HEK293 (cell line): ENCODE measurements around the gene TIMP2.
"Not testable (repeated sequence)": the region's sequence is repeated elsewhere in the genome, so short reads cannot be mapped to it uniquely, and the experiment has no call there.

Experiments used
- CTCF ChIA-PET: fragments of 350-600 bp; formaldehyde crosslinking; extraction: SDS; loops from one replicate; lab custom pipeline; 2021; ENCODE audit warnings: antibody characterized with exemption; lab: Yijun Ruan, JAX
- POLR2A ChIA-PET: fragments of 300-600 bp; formaldehyde crosslinking; extraction: SDS; loops from one replicate; lab custom pipeline; 2020; ENCODE audit warnings: antibody characterized with exemption, inconsistent platforms; lab: Yijun Ruan, JAX
- H3K27ac ChIP-seq: fragments of 200-500 bp; sonication (Bioruptor generic); 2 replicates; pipeline ENCODE4 v1.5.1; 2014; ENCODE audit warnings: low read depth, low read length, control low read depth, inconsistent platforms; ENCODE audit errors: extremely low read depth
- H3K36me3 ChIP-seq, 2 experiments: fragments of 200-500 bp in 1 of 2; sonication (Bioruptor generic) in 1 of 2; 1 replicate in 1 of 2; 2 replicates in 1 of 2; pipeline ENCODE4 v1.5.1; 2014 to 2017; ENCODE audit warnings: inconsistent platforms in 2 of 2, low read length in 2 of 2; ENCODE audit not compliant: control insufficient read depth in 2 of 2, insufficient read depth in 1 of 2
- H3K4me1 ChIP-seq: fragments of 200-500 bp; sonication (Bioruptor generic); 2 replicates; pipeline ENCODE4 v1.5.1; 2014; ENCODE audit warnings: mild to moderate bottlenecking, low read length, inconsistent platforms; ENCODE audit not compliant: control insufficient read depth, insufficient read depth
- H3K4me3 ChIP-seq: 2 replicates; pipeline ENCODE4 v1.5.1; 2011; ENCODE audit warnings: low read depth, mild to moderate bottlenecking, control low read depth, low read length, moderate library complexity
- H3K9me3 ChIP-seq: fragments of 200-500 bp; sonication (Bioruptor generic); 2 replicates; pipeline ENCODE4 v1.5.1; 2014; ENCODE audit warnings: low read depth, low read length, inconsistent platforms; ENCODE audit not compliant: control insufficient read depth, insufficient read depth
- BCL11A ChIP-seq: fragments of 450-650 bp; formaldehyde crosslinking; IDR thresholded peaks from 2 replicates; pipeline ENCODE4 v1.5.1; 2016; ENCODE audit warnings: low read depth, missing biosample characterization, missing genetic modification characterization
- BCL11B ChIP-seq: fragments of 450-650 bp; formaldehyde crosslinking; IDR thresholded peaks from 2 replicates; pipeline ENCODE4 v1.5.1; 2016; ENCODE audit warnings: low read depth, missing biosample characterization, missing genetic modification characterization
- EGR2 ChIP-seq: fragments of 450-650 bp; formaldehyde crosslinking; IDR thresholded peaks from 2 replicates; pipeline ENCODE4 v1.5.1; 2016; ENCODE audit warnings: low read depth, missing biosample characterization, missing genetic modification characterization
- KLF9 ChIP-seq: fragments of 450-650 bp; formaldehyde crosslinking; IDR thresholded peaks from 2 replicates; pipeline ENCODE4 v1.5.1; 2016; ENCODE audit warnings: missing biosample characterization, missing genetic modification characterization, low read depth
- REPIN1 ChIP-seq: fragments of 450-650 bp; formaldehyde crosslinking; IDR thresholded peaks from 2 replicates; pipeline ENCODE4 v1.5.1; 2017; ENCODE audit warnings: missing biosample characterization, missing genetic modification characterization, low read depth
- ZBTB1 ChIP-seq: fragments of 450-650 bp; formaldehyde crosslinking; IDR thresholded peaks from 2 replicates; pipeline ENCODE4 v1.5.1; 2016; ENCODE audit warnings: missing biosample characterization, missing genetic modification characterization
- ZIC2 ChIP-seq: fragments of 450-650 bp; formaldehyde crosslinking; IDR thresholded peaks from 2 replicates; pipeline ENCODE4 v1.5.1; 2016; ENCODE audit warnings: missing biosample characterization, missing genetic modification characterization
- ZNF274 ChIP-seq, 2 experiments: fragments of 200-500 bp in 1 of 2; fragments of 450-650 bp in 1 of 2; sonication (Bioruptor generic) in 1 of 2; formaldehyde crosslinking in 1 of 2; IDR thresholded peaks; 2 replicates each; pipeline versions ENCODE4 v1.5.1 to v1.6.1; 2014 to 2016; ENCODE audit warnings: borderline replicate concordance in 1 of 2, inconsistent platforms in 1 of 2, low read length in 1 of 2, missing biosample characterization in 1 of 2, missing genetic modification characterization in 1 of 2
- ZNF341 ChIP-seq: fragments of 450-650 bp; formaldehyde crosslinking; IDR thresholded peaks from 2 replicates; pipeline ENCODE4; 2016; ENCODE audit warnings: low read depth, missing biosample characterization, missing genetic modification characterization
- ZNF354C ChIP-seq: fragments of 450-650 bp; formaldehyde crosslinking; IDR thresholded peaks from 2 replicates; pipeline ENCODE4 v1.5.1; 2016; ENCODE audit warnings: missing biosample characterization, missing genetic modification characterization, low read depth, borderline replicate concordance
- ZNF785 ChIP-seq: fragments of 450-650 bp; formaldehyde crosslinking; IDR thresholded peaks from 2 replicates; pipeline ENCODE4 v1.5.1; 2016; ENCODE audit warnings: missing biosample characterization, missing genetic modification characterization
- TF ChIP-seq, protein P1 (sequence below): fragments of 450-650 bp; formaldehyde crosslinking; IDR thresholded peaks from 2 replicates; pipeline ENCODE4 v1.5.1; 2016; ENCODE audit warnings: missing biosample characterization, missing genetic modification characterization

Gene TIMP2

DNA sequence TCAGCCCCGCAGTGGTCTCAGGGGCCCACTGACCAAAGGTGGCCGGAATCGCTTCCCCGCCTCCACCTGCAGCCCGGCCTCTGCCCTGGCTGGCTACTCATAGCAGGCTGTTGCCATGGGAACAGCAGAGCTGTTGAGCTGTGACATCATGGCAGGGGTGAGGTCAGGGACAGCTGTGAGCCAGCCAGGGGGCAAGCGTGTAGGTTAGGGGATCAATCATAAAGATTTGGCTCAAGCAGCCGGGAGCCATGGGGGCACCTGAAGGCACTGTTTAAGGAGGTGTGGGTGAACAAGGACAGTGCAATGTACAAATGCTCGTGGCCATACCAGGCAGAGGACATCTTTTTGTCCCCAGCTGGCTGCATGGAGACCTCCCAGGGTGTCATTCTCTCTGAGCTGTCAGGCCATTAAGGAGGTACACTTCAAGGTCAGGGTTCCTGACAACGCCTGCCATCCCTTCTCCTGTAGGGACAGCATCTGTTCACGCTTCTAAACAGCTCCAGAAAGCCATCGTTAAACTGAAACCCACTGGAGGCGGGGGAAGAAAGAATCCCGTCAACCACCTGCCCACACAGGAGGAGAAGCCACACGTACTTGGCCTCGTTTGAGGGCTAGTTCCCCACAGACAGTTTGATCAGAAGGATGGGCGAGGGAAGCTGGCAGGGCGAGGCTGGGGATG is 21.9 kb downstream of the TIMP2 start, which contains the start of gene CEP295NL (continued):
- TF ChIP-seq EGR2 (tag by site-specific recombination) = peak; percentile 65; the same call in 1 of the 2 replicates

DNA sequence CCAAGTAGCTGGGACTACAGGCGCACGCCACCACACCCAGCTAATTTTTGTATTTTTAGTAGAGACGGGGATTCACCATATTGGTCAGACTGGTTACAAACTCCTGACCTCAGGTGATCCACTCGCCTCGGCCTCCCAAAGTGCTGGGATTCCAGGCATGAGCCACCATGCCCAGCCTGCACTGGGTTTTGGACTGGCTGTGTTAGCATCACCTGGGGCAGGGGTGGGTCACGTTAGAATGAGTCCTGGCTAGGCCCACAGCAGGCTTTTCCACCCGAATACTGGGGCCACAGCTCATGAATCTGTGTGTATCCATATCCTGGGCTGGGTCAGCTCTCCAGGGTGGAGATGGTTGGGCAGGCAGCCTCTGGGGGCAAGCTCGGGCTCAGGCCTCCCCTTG is 23.0 kb downstream of the TIMP2 start:
- H3K27ac ChIP-seq, H3K4me1 ChIP-seq, H3K36me3 ChIP-seq, H3K9me3 ChIP-seq, CTCF ChIA-PET, POLR2A ChIA-PET, H3K4me3 ChIP-seq: not testable (repeated sequence)

DNA sequence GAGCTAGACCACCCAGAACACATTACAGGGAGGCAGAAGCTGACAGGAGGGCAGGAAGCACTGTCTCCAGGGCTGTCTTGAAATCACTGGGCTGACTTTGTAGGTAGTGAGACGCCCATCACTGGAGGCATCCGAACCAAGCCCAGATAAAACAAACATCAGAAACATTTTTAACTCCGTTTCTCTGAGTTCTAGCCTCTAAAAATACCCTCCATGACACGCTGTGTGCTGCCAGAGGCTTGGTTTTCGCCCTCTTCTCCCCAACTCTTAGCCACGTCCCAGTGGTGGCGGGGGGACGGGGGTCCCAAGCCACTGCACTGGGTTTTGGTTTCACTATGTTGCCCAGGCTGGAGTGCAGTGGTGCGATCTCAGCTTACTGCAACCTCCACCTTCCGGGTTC is 23.4 kb downstream of the TIMP2 start:
- TF ChIP-seq BCL11B (tag by site-specific recombination) (no peak), ZNF274 (IDR thresholded peaks at IDR 0.05; ENCODE audit: low read length) (no peak), ZNF274 (tag by site-specific recombination; IDR thresholded peaks at IDR 0.05; ENCODE audit: borderline replicate concordance) (no peak), BCL11A (tag by site-specific recombination) (no peak), ZNF341 (tag by site-specific recombination) (no peak), ZNF785 (tag by site-specific recombination) (no peak)
- Histone ChIP-seq H3K4me1 (no peaks in the 10 kb centered on the region; the same call in 1 of the 2 replicates), H3K4me3 (no peak overlapping the region), H3K36me3 (peaks cover 0 to 4% of the 10 kb centered on the region in 2 experiments; a peak in 1 of 3 replicates), H3K27ac (no peak overlapping the region), H3K9me3 (no peaks in the 10 kb centered on the region)
- ChIA-PET POLR2A (no interaction called here), CTCF (no interaction called here)

DNA sequence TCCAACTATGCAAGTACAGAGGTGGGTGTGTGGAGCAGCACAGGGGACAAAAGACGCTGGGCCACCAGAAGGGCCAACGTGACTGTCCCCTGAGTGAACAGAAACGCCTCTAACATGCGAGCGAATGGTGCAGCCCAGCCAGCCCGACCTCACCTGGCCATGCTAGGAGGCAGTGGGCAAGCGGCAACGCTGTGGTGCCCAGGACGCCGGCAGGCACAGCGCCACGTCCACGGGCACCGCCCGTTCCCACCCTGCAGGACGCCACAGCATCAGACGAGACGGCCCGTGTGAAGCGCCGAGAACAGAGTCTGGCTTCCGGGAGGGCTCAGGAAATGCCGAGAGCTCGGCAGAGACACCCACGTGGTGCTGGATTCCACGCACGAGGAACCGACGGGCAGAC is 24.4 kb downstream of the TIMP2 start:
- CTCF ChIA-PET = interaction anchor here (0.6 to 1.3 kb wide), 2 partner anchors 52 to 59 kb away, joined by 3 to 5 read pairs; no protein-coding TSS in a partner anchor
- Histone ChIP-seq H3K27ac (no peak overlapping the region), H3K36me3 (peaks cover 0 to 4% of the 10 kb centered on the region in 2 experiments; a peak in 1 of 3 replicates)
- TF ChIP-seq, protein P1, sequence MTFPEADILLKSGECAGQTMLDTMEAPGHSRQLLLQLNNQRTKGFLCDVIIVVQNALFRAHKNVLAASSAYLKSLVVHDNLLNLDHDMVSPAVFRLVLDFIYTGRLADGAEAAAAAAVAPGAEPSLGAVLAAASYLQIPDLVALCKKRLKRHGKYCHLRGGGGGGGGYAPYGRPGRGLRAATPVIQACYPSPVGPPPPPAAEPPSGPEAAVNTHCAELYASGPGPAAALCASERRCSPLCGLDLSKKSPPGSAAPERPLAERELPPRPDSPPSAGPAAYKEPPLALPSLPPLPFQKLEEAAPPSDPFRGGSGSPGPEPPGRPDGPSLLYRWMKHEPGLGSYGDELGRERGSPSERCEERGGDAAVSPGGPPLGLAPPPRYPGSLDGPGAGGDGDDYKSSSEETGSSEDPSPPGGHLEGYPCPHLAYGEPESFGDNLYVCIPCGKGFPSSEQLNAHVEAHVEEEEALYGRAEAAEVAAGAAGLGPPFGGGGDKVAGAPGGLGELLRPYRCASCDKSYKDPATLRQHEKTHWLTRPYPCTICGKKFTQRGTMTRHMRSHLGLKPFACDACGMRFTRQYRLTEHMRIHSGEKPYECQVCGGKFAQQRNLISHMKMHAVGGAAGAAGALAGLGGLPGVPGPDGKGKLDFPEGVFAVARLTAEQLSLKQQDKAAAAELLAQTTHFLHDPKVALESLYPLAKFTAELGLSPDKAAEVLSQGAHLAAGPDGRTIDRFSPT (tag by site-specific recombination) = 0 out of 2 replicates have a peak, but pooled peaks have one; percentile 30
- TF ChIP-seq REPIN1 (tag by site-specific recombination) = no peak
- TF ChIP-seq, all 188 proteins: peak for 1
- no peaks in the 10 kb centered on the region; the same call in 1 of the 2 replicates for H3K4me1 ChIP-seq
- H3K4me3 ChIP-seq = no peak overlapping the region
- POLR2A ChIA-PET = no interaction called here
- no peaks in the 10 kb centered on the region for H3K9me3 ChIP-seq

DNA sequence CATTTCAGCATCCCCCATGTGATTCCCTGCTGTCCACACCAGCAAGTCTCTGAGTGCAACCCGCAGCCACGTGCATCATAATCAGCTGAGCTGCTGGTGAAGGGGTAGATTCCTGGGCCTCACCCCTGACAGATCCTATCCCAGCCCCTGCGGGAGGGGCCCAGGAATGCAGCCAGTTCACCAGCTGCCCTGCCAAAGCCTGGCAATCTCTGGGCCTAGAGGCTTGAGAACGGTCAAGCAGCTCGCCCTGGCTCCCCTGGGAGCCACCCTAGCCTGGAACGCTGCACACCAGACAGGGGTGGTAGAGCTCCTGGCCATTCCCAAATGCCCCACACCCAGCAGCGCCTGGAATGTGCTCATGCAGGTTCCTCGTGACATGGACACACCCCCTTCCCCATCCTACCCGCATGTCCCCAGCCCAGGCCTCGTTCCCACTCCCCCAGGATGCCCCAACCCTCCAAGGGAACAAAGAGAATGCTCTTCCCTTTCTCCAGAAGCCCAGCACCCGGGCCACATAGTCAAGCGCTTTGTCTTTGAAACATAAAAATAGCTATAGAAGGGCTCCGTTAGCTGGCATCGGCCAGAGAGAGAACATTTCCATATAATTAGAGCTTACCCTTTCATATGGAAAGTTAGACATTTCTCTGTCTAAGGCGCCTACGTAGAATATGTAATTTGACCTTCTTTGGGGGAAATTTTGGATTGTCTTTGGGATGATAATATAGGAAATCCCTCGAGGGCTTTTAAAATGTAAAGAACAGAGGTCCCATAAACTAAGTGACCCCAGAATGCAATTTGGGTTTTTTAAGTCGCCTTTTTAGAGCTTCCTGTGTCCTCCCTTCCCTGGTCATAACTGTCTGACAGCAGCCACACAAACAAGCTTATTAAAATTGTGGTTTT is 25.6 kb downstream of the TIMP2 start:
- CTCF ChIA-PET = interaction anchor here (0.8 to 1.3 kb wide), 4 partner anchors 34 to 81 kb away, joined by 3 to 7 read pairs (median 4); no protein-coding TSS in a partner anchor
- no peak for TF ChIP-seq ZNF354C (tag by site-specific recombination)
- no peak for TF ChIP-seq ZBTB1 (tag by site-specific recombination)
- peak; percentile 49; the same call in 1 of the 2 replicates for TF ChIP-seq ZIC2 (tag by site-specific recombination)
- TF ChIP-seq KLF9 (tag by site-specific recombination) = peak; percentile 53; the same call in 1 of the 2 replicates
- TF ChIP-seq, all 188 proteins: peak for 2
- H3K4me1 ChIP-seq = no peaks in the 10 kb centered on the region; the same call in 1 of the 2 replicates
- H3K27ac ChIP-seq = no peak overlapping the region
- H3K9me3 ChIP-seq = no peaks in the 10 kb centered on the region
- POLR2A ChIA-PET = no interaction called here
- H3K4me3 ChIP-seq = no peak overlapping the region
- peaks cover 0 to 4% of the 10 kb centered on the region in 2 experiments; a peak in 1 of 3 replicates for H3K36me3 ChIP-seq
